ENCODE data around the gene GNB1.
"Not testable (repeated sequence)": the region's sequence is repeated elsewhere in the genome, so short reads cannot be mapped to it uniquely, and the experiment has no call there.

GNB1 gene

DNA sequence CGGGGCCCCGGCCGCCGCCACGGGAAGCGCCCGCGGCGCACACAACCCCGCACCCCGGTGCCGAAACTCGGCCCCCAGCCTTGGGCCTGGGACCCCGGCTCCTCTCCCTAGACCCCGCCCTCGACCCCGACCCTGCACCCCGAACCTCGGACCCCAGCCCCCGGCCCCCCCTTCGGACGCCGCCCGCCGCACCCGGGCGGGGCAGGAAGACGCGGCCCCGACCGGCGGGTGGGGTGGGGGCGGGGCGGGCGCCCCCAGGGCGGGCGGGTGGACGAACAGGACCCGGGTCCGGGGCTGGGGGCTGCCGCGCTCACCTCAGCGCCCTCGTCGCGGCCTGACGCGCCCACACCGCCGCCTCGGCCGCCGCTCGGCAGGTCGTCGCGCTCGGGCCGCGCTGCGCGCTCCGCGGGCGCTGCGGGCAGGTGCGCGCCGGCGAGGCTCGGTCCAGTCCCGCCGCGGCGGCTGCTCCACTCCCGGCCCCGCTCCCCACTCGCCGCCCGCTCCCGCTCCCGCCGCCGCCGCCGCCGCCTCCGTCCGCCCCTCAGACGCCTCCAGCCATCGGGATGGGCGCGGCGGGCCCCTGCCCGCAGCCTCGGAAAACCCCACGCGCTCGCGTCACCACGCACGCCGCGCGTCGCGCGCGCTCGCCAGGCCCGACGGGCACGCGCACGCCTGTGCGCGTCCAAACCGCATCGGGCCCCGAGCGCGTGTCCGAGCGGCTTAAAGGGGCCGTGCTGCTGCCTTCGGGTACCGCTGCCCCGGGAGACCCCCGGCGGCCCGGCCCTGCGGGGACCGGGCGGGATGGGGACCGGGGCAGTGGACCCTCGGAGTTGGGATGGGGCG is at the start of gene GNB1:
GNB1 (minus strand) TSS at position 582 of the 843 bp plus-strand sequence. CDS start 65,634 bp downstream, outside the sequence.
- peak in 54 of 56 donors; percentile 42 to 93 (median 78) for DNase-seq

DNA sequence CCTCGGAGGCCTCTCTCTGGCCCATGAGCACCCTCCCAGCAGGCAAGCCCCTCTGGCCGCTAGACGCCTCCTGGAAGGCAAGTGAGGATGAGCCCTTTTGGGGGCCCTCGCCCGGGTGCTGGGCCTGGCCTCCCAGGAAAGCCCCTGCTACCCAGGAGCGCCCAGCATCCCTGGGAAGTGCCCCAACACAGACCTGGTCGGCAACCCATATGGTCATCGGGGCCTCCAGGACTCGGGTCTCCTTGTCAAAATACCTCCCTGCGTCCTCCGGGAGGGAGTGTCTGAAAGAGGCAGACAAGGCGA is 49.2 kb upstream of the GNB1 start:
- DNase-seq: no peak

DNA sequence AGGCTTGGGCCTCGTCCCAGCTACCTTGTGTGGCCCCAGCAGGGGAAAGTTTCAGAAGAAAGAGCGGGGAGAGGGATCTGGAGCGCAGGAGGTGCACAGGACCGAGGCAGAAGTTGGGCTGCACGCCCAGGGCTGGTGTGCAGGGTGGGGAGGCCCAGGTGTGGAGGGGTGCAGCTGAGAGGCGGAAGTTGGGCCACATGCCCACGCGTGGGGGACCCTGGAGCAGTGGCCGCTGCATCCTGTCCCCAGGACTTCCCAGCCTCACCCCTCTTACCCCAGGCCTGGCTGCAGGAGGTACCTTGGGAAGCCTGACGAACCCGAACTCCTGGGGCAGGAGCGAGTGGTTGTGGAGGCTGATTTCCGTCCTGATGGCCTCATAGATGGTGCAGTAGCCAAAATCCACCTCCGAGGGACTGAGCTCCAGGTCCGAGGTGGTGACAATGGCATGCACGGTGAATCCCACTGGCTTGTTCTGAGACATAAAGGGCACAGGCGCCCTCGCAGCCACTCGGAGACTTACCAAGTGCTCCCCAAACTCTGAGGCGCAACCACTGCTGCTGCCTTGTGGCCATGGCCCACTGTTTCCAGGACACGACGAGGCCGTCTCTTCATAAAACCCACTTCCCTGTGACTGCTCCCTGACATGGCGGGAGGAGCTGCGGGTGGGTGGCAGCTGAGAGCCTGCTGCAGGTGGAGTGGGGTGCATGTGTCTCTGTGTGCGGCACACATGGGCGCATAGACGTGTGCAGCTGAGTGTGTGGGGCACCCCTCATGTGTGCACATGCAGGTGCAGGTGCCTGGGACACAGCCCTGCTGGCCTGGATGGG is 48.6 kb upstream of the GNB1 start:
- DNase-seq: no peak

DNA sequence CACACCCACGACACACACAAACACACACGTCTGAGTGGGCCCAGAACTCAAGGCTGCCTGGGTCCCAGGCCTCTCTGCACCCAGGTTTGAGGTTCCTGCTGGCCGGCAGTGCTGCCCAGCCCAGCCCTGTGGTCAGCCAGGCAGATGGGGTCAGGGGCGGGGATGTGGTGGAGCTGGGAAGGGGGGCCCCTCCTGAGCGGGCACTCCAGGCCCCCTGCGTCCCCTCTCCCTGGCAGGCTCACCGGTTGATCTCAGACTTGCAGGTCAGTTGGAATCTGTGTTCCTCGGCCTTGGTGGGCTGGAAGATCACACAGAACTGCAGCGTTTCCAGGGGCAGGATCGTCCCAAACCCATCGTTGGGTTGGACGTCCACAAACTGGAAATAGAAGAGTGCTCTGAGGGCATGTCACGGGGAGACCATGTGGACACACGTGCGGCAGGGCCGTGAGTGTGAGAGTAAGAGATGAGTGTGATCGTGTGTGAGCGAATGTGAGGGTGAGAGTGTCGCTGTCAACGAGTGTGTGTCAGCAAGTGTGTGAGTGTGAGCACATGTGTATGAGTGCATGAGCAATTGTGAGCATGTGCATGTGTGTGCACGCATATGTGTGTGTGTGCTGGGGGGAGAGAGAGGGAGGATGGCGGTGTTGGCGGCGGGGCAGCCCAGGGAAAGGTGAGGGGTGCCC is 47.9 kb upstream of the GNB1 start:
- DNase-seq: no peak

DNA sequence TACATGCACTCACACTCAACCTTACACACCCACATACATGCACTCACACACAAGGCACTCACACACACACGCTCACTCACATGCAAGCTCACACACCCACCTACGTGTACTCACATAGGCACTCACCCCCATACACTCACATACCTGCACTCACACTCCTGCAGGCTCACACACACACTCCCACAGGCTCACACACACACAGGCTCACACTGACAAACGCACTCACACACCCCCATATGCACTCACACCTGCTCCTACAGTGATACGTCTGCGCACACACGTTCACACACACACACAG is 47.3 kb upstream of the GNB1 start:
- no peak for DNase-seq

DNA sequence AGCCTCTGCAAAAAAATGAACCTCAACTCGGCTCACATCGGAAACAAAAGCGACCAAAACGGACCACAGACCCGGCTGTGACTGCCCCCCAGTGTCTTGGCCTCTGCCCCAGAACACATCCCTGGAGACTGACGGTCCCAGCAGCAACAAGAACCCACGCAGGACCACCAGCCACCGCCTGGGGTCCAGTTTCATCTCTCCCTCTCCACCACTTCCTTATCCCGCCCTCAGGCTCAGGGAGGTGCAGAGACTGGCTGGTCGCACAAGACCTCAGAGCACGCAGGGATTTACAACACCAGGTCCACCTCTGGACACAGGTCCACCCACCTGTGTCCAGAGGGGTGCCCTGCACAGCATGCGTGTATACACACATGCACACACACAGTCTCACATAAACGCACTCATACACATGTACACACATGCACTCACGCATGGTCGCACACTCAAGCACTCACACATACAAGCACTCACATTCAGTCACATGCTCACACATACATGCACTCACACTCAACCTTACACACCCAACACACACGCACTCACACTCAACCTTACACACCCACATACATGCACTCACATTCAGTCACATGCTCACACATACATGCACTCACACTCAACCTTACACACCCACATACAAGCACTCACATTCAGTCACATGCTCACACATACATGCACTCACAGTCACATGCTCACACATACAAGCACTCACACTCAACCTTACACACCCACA is 46.8 kb upstream of the GNB1 start:
- DNase-seq: no peak

DNA sequence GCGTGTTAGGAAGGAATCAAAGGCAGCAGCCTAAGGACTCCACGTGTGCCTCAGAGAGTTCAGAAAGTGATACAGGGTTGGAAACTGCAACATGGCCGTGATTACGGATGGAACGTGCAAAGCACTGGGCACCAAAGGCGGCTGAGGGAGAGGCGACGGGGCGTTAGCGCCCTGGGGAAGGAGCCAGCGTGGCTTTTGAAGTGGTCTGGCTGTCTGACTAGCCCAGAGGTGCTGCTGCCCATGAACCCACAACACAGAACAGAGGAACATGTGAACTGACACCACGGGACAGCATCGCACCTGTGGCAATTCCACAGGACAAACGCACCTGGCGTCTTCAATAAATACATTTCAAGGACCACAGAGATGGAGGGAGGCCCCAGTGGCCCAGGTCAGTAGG is 46.2 kb upstream of the GNB1 start:
- DNase-seq: no peak

DNA sequence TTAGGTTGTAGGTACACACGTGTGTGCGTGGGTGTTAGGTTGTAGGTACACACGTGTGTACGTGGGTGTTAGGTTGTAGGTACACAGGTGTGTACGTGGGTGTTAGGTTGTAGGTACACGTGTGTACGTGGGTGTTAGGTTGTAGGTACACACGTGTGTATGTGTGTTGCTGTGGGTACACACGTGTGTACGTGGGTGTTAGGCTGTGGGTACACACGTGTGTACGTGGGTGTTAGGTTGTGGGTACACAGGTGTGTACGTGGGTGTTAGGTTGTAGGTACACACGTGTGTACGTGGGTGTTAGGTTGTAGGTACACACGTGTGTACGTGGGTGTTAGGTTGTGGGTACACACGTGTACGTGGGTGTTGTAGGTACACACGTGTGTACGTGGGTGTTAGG is 44.0 kb upstream of the GNB1 start:
- not testable (repeated sequence) for DNase-seq

DNA sequence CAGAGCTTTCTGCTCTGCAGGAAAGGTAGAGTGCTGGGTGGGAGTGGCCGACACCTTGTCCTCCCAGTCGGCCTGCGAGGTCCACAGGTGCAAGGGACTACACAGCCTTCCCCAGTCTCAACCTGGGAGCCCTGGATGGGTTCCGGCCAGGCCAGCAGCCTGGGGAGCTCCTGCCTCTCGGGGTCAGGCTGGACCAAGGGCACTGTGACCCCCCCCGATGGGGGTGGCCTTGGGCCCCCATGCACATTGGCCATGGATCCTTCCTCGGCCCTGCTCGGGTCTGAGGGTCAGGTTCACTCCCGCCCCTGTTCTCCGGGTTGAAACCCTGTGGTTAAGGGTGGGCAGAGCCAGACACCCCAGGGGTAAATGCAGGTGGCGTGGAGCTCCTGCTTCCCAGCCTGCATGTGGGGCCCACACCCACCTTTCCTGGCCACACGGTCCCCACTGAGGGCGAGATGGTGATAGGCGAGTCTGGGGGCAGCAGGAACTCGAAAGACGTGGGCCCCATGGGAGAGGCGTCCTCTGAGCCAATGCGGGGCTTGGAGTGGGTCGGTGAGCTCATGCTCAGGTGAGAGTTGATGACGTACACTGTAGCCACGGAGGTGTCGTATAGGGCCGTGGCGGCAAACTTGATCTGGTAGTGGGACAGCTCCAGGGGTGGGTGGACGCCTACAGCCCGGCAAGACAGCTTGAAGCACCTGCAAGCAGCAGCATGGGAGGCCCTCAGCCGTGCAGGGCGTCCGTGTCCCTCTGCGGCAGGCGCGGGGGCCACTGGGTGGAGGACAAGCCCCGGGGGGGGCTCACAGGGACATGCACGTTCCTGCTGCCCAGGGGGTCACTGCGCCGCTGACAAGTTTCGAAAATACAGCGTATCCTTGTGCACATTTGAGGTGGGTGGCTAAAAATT is 39.0 kb upstream of the GNB1 start:
- no peak for DNase-seq

DNA sequence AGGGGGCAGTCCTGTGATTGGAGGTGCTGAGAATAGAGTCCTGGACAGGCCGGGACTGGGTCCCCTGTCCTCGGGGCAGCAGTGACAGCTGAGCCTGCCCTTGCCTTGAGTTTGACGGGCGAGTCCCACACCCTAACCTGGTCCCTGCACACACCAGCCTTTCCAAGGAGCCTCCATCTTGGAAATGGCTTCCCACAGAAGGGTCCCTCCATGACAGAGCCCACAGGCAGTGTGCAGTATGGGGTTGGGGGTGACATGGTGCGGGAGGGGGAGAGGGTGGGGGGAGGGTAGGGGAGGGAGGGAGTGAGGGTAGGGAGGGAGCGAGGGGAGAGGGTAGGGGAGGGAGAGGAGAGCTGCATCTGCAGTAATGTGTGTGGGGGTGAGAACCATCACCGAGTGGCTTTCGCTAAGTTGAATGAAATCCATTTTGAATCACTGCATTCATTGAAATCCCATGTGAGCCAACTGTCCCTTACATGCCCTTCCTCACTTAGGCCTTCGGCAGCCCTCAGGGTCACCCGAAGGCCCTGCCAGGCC is 38.3 kb upstream of the GNB1 start:
- no peak for DNase-seq

DNA sequence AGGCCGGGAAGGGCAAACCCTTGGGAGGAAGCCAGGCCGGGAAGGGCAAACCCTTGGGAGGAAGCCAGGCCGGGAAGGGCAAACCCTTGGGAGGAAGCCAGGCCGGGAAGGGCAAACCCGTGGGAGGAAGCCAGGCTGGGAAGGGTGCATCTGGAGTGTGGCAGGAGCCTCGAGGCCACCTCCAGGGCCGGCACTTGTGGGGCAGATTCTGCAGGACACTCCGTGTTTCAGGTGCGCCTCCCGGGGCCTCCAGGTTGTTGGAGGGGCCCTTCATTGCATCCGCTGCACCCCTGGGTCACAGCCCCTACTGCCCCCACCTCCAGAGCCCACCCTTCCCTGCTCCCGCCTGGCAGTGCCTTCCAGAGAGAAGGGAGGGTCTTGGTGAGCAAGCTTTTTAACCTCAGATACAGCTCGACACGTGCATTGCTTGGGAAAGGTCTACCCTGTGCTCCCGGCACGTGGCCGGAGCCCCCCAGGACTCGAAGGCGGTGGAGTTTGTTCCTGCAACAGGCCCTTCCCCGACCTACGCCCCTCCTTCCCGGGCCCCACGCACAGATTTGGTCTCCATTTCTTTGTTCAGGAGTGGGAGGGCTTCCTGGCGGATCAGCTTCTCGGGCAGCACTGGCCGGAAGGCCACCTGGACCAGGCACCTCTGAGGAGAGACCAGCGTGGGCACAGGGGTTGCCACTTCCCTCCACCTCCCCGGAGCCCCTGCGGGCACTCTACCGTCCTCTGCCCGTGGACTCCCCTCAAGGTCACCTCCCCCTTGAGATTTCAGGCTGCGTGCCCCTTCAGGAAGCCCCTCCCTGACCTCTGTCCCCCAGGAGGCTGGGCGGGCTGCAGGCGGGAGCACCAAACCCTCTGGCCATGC is 37.6 kb upstream of the GNB1 start:
- no peak for DNase-seq

DNA sequence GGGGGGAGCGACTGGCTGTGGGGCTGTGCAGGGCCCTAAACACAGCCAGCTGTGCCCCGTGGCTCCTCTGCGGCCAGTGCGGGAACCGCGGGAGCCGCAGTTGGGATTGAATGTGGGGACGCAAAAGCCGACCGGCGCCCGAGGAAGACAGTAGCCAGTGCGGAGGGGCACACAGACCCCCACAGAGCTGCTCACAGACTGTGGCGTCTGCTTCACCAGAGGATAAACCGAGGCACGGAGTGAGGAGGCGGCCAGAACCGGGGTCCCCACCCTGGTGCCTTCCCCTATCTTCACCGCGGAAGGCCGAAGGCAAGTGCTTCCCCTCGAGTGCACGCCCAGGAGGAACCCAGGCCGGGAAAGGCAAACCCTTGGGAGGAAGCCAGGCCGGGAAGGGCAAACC is 36.9 kb upstream of the GNB1 start:
- no peak for DNase-seq

DNA sequence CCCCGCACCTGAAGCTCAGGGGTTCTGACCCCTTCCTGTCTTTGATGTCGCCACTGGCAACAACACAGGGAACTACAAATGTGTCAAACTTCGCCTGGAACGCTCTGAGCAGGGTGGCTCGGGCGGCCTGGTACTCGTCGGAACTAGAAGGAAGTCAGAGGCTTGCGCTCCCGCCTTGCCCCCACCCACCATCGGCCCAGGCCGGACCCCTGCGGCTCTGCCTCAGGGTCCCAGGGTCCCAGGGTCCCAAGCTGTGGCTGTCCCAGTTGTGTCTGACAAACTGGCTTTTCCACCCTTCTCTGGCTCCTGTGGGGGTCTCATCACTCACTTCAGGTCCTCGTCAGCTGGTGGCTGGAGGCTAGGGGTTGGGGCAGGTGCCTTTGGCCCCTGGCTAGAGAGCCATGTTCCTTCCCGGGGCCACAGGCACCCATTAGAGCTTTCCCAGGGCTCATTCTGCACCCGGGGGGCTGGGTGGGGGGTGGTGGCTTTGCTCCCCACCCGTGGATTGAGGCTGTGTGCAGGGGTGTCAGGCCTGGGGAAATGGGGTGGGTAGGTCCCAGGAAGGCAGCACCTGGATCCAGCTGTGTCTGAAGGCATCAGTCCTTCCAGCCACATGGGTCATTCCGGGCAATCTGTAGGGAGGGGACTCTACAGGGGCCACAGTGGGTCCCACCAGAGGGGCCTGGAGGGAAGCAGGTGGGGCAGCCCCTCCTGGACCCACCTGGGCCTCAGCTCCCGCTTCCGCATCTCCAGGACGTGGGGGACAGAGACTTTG is 36.2 kb upstream of the GNB1 start:
- DNase-seq: no peak

DNA sequence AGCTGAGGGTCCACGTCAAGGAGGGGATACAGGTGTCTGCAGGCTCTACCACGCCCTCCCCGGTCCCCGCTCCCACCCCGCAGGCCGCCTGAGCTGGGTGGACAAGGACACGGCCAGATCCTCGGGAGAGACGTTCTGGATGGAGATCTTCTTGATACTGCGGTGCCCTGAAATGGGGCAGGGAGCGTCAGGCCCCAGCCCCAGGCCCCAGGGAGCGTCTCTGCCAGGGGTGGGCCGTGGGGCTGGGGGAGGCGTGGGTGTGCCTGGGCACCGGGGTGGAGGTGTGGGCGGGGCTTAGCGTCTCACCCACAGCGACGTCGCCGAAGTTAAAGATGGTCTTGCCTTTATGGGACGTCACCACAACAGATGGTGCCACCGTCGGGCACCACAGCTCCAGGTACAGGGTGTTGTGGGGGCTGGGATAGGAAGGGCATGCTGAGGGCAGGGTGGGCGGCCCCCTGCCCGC is 35.5 kb upstream of the GNB1 start:
- DNase-seq: no peak

DNA sequence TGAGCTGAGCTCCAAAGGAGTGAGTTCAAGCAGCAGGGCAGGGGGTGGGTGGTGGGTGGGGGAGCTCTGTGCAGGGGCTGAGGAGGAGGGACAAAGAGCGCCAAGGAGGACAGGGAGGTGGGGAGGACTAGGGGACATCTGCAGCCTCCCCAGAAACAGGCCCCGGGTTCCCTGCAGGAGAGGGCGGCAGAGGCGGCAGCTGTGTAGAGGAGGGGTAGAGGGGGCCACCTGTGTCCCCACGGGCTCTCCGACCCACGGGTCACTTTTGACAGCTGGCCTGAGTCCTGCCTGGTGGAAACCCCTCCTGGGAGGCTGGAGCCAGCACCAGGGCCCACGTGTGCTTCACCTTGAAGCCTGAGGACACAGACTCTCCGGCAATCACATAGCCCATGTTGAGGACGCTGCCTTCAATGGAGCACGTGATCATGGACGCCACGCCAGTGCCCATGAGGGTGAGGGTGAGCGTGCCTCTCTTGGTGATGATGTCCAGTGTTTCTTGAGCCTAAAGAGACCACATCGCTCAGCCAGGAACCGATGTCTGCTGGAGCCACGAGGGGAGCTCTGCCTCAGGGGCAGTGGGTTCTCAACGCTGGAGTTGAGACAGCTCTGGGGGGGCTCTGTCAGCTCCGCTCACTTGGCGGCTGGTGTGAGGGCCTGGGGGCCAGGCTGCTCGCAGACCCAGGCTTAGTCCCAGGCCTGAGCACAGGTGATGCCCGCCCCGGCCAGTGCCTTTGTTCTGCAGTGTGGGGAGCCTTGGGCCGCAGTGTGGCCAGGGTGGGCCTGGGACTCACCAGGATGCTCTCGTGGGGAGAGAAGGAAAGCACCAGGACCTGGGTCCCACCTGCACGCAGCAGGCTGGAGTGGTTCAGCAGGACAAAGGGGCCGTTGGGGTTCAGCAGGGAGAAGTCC is 34.8 kb upstream of the GNB1 start:
- no peak for DNase-seq

DNA sequence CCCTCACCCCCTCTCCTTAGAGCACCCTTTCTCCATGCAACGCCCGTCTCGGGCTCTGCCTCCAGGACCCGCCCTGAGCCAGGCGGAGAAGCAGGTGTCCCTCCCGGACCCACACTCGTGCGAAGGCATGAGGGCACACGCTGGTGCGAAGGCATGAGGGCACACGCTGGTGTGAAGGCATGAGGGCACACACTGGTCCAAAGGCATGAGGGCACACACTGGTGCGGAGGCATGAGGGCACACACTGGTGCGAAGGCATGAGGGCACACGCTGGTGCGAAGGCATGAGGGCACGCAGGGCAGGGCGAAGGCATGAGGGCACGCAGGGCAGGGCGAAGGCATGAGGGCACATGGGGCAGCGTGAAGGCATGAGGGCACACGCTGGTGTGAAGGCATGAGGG is 34.0 kb upstream of the GNB1 start:
- no peak for DNase-seq

DNA sequence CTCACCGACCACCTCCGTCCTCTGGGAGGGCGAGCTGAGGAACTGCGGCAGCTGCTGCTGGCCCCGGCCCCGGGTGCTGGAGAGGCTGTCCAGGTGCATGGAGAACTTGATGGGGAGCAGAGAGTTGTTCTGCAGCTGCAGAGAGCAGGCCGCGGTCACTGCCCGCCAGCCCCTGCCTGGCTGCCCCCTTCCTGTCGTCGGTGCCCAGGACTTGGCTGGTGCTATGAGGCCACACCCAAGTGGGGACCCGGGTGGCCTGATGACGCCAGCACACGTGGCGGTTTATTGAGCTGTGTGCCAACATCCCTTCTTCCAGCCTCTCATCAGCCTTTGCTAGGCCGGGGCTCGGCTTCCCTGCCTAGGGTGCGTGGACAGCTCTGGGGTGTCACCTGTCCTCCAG is 33.5 kb upstream of the GNB1 start:
- no peak for DNase-seq

All from nucleus accumbens (tissue), 56 donors.